Measurements from ENCODE around the gene TNKS2. TPM values are rescaled to one million over a fixed set of nuclear protein-coding genes. Genes with fewer than 3 reads are reported as not detected.

The TNKS2 gene
- total RNA-seq, 1 experiment from 2014 or later, result 46.2 TPM

- CTCF ChIA-PET, result no interaction called here
- H3K4me3 ChIP-seq (ENCODE audit: low read depth in 2 of 2, low read length in 2 of 2), result no peak overlapping the region
- H3K4me1 ChIP-seq (ENCODE audit: control insufficient read depth, insufficient read depth, low read length), result peaks cover 5% of the 10 kb centered on the region; the same call in 1 of the 2 replicates
- no peak overlapping the region for H3K27ac ChIP-seq (ENCODE audit: low read length)
- TF ChIP-seq, protein P1, sequence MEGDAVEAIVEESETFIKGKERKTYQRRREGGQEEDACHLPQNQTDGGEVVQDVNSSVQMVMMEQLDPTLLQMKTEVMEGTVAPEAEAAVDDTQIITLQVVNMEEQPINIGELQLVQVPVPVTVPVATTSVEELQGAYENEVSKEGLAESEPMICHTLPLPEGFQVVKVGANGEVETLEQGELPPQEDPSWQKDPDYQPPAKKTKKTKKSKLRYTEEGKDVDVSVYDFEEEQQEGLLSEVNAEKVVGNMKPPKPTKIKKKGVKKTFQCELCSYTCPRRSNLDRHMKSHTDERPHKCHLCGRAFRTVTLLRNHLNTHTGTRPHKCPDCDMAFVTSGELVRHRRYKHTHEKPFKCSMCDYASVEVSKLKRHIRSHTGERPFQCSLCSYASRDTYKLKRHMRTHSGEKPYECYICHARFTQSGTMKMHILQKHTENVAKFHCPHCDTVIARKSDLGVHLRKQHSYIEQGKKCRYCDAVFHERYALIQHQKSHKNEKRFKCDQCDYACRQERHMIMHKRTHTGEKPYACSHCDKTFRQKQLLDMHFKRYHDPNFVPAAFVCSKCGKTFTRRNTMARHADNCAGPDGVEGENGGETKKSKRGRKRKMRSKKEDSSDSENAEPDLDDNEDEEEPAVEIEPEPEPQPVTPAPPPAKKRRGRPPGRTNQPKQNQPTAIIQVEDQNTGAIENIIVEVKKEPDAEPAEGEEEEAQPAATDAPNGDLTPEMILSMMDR (IDR thresholded peaks at IDR 0.05), result no peak
- TF ChIP-seq SIN3A (IDR thresholded peaks at IDR 0.05; ENCODE audit: borderline replicate concordance, insufficient read depth, low read depth, low read length) (no peak), POLR2AphosphoS5 (IDR thresholded peaks at IDR 0.05; ENCODE audit: low read depth, low read length) (no peak), TCF7L2 (IDR thresholded peaks at IDR 0.05; ENCODE audit: low read depth, low read length) (no peak)
- TF ChIP-seq, protein P2, sequence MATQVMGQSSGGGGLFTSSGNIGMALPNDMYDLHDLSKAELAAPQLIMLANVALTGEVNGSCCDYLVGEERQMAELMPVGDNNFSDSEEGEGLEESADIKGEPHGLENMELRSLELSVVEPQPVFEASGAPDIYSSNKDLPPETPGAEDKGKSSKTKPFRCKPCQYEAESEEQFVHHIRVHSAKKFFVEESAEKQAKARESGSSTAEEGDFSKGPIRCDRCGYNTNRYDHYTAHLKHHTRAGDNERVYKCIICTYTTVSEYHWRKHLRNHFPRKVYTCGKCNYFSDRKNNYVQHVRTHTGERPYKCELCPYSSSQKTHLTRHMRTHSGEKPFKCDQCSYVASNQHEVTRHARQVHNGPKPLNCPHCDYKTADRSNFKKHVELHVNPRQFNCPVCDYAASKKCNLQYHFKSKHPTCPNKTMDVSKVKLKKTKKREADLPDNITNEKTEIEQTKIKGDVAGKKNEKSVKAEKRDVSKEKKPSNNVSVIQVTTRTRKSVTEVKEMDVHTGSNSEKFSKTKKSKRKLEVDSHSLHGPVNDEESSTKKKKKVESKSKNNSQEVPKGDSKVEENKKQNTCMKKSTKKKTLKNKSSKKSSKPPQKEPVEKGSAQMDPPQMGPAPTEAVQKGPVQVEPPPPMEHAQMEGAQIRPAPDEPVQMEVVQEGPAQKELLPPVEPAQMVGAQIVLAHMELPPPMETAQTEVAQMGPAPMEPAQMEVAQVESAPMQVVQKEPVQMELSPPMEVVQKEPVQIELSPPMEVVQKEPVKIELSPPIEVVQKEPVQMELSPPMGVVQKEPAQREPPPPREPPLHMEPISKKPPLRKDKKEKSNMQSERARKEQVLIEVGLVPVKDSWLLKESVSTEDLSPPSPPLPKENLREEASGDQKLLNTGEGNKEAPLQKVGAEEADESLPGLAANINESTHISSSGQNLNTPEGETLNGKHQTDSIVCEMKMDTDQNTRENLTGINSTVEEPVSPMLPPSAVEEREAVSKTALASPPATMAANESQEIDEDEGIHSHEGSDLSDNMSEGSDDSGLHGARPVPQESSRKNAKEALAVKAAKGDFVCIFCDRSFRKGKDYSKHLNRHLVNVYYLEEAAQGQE (IDR thresholded peaks at IDR 0.05; ENCODE audit: insufficient read depth in 1 of 2, low read depth in 2 of 2, low read length in 1 of 2), result no peak
- in situ Hi-C loops (cut with HindIII; ENCODE audit: low pct_unique_long_range_greater_than_20kb, low sequenced_read_pairs) (no loop called here), intact Hi-C loops (cut with micrococcal nuclease; ENCODE audit: unreplicated experiment) (no loop called here)
- no peaks in the 10 kb centered on the region for H3K27me3 ChIP-seq (ENCODE audit: control insufficient read depth, insufficient read depth, low read length)
- no peaks in the 10 kb centered on the region for H3K36me3 ChIP-seq (ENCODE audit: control insufficient read depth, insufficient read depth, low read length)
- BruUV-seq (replicated peaks), result no TSS peak
- POLR2A ChIA-PET, result no interaction called here
- ATAC-seq, result no peak
- no peak for DNase-seq (ENCODE audit: low read depth, low spot score)
- no peaks in the 10 kb centered on the region for H3K9me3 ChIP-seq (ENCODE audit: control insufficient read depth, insufficient read depth, low read depth, low read length)
Observed at GRCh38 chr10:91875779-91876178, 77.6 kb downstream of the TNKS2 start.

DNA sequence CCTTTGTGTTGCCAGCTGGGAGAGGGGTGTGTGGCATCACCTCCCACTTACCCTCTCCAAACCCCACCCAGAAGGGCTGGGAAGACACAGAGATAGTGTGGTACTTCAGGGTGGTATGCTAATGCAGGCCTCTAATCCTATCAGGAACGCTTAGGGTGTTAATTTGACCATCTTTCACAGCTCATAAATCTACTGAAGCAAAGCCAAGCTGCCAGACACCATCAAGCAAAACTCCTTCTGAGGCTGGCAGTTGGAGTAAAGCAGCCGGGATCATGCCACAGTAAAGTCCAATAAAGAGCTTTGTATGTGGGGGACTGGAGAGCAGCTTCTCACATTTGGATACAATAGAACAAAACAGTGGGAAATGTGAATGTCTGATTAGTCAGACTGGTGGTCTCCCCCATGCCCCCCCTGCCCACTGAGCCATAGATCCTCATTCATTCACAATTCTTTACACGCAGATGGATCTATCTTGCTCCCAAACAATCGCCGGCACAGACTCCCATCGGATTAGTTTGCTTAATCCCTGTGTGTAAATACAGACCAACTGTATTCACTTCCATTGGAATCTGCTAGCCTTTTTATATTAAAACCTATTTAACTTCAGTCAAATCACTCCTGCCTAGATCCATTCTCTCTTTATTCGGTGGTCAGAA lies 81.4 kb downstream of the TNKS2 start:
- ChIA-PET POLR2A (no interaction called here), CTCF (no interaction called here)
- TF ChIP-seq, protein P1 (IDR thresholded peaks at IDR 0.05), result no peak
- TF ChIP-seq POLR2AphosphoS5 (IDR thresholded peaks at IDR 0.05; ENCODE audit: low read depth, low read length) (no peak), TCF7L2 (IDR thresholded peaks at IDR 0.05; ENCODE audit: low read depth, low read length) (no peak), SIN3A (IDR thresholded peaks at IDR 0.05; ENCODE audit: borderline replicate concordance, insufficient read depth, low read depth, low read length) (no peak)
- TF ChIP-seq, protein P2 (IDR thresholded peaks at IDR 0.05; ENCODE audit: insufficient read depth in 1 of 2, low read depth in 2 of 2, low read length in 1 of 2), result no peak
- ATAC-seq, result no peak
- H3K9me3 ChIP-seq (ENCODE audit: control insufficient read depth, insufficient read depth, low read depth, low read length), result no peaks in the 10 kb centered on the region
- H3K27me3 ChIP-seq (ENCODE audit: control insufficient read depth, insufficient read depth, low read length), result no peaks in the 10 kb centered on the region
- BruUV-seq (replicated peaks), result no TSS peak
- DNase-seq (ENCODE audit: low read depth, low spot score), result no peak
- peaks cover 15% of the 10 kb centered on the region; the same call in 1 of the 2 replicates for H3K4me1 ChIP-seq (ENCODE audit: control insufficient read depth, insufficient read depth, low read length)
- H3K27ac ChIP-seq (ENCODE audit: low read length), result no peak overlapping the region
- intact Hi-C loops (cut with micrococcal nuclease; ENCODE audit: unreplicated experiment), result no loop called here
- H3K4me3 ChIP-seq (ENCODE audit: low read depth in 2 of 2, low read length in 2 of 2), result no peak overlapping the region
- H3K36me3 ChIP-seq (ENCODE audit: control insufficient read depth, insufficient read depth, low read length), result no peaks in the 10 kb centered on the region
- in situ Hi-C loops (cut with HindIII; ENCODE audit: low pct_unique_long_range_greater_than_20kb, low sequenced_read_pairs), result no loop called here

Data from Panc1 (cell line).